Lower leg skin (tissue), 3 donors: ENCODE results near the gene LAMC2.

Experiments used
- POLR2A ChIP-seq, 2 donors: fragments of 450-650 bp; IDR thresholded peaks; one replicate each; pipeline ENCODE4 v1.6.1; 2016 to 2017; ENCODE audit warnings: antibody characterized with exemption in 2 of 2, mild to moderate bottlenecking in 1 of 2, moderate library complexity in 1 of 2
- TF ChIP-seq, protein P1 (sequence below), 3 donors: fragments of 450-650 bp; IDR thresholded peaks; one replicate each; pipeline ENCODE4 v1.5.1; 2016; ENCODE audit warnings: antibody characterized with exemption in 3 of 3, mild to moderate bottlenecking in 3 of 3, moderate library complexity in 2 of 3

DNA sequence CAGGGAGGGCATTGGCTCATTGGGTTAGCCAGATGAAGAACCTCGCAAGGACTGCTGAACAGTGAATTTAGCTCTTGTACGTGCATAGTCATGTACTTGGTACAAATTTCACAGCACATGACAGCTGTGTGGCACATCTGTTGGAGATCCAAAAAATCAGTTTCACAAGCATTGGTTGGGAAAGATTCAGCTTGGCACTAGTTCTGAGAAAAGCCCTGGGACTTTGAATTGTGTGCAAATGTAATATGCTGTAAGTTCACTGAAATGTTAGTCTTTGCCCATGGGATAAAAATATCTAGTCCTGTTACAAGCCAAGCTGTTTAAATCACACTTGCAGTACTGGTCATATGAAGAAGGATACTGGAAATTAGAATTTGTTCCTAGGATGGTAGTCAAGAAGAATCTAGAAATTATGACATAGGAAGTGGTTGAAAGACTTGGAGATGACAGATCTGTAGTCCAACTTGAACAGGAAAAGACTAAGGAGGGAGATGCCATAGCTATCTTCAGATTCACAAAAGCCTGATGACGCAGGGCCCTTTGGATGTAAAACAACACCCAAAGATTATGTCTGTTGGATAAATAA lies 19.2 kb downstream of the LAMC2 start:
- TF ChIP-seq, protein P1, sequence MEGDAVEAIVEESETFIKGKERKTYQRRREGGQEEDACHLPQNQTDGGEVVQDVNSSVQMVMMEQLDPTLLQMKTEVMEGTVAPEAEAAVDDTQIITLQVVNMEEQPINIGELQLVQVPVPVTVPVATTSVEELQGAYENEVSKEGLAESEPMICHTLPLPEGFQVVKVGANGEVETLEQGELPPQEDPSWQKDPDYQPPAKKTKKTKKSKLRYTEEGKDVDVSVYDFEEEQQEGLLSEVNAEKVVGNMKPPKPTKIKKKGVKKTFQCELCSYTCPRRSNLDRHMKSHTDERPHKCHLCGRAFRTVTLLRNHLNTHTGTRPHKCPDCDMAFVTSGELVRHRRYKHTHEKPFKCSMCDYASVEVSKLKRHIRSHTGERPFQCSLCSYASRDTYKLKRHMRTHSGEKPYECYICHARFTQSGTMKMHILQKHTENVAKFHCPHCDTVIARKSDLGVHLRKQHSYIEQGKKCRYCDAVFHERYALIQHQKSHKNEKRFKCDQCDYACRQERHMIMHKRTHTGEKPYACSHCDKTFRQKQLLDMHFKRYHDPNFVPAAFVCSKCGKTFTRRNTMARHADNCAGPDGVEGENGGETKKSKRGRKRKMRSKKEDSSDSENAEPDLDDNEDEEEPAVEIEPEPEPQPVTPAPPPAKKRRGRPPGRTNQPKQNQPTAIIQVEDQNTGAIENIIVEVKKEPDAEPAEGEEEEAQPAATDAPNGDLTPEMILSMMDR (IDR thresholded peaks at IDR 0.05) = no peak
- TF ChIP-seq POLR2A (IDR thresholded peaks at IDR 0.05) = no peak
